SH-SY5Y (cell line): ENCODE measurements around the gene VAPA.

Experiments used
- GATA2 ChIP-seq: IDR thresholded peaks from 2 replicates; pipeline ENCODE4 v1.6.1; 2011; ENCODE audit warnings: mild to moderate bottlenecking, low read depth, low read length
- GATA3 ChIP-seq: IDR thresholded peaks from 2 replicates; pipeline ENCODE4 v1.6.1; 2011; ENCODE audit warnings: low read depth, mild to moderate bottlenecking, low read length, moderate library complexity

Gene VAPA

GRCh38 chr18:9913526-9914333 lies at the start of gene VAPA:
Gene VAPA (plus strand): TSS chr18:9914016. CDS start chr18:9914257, 241 bp downstream.
- TF ChIP-seq GATA2 (no peak), GATA3 (no peak)

DNA sequence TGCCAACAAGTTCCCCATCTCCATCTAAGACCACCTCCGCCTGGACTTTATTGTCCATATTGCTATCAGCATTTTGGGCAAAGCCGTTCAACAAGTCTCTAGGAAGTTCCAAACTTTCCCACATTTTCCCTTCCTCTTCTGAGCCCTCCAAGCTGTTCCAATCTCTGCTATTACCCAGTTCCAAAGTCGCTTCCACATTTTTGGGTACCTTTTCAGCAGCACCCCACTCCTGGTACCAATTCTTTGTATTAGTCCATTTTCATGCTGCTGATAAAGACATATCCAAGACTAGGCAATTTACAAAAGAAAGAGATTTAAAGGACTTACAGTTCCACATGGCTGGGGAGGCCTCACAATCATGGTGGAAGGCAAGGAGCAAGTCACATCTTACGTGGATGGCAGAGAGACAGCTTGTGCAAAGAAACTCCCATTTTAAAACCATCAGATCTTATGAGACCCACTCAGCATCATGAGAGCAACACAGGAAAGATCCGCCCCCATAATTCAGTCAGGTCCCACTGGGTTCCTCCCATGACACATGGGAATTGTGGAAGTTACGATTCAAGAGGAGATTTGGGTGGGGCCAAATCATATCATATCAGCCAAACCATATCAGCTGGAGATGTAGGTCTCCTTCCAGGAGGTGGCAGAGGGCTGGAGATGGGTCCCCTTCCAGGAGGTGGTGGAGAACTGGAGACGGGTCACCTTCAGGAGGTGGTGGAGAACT lies 47.9 kb upstream of the VAPA start:
- TF ChIP-seq GATA2, result no peak

- TF ChIP-seq GATA3 (no peak), GATA2 (no peak)
These were observed 47.2 kb upstream of the VAPA start for GRCh38 chr18:9866627-9867026.

GRCh38 chr18:9867071-9867594 lies 46.7 kb upstream of the VAPA start:
- TF ChIP-seq GATA3, result no peak
- TF ChIP-seq GATA2, result no peak

DNA sequence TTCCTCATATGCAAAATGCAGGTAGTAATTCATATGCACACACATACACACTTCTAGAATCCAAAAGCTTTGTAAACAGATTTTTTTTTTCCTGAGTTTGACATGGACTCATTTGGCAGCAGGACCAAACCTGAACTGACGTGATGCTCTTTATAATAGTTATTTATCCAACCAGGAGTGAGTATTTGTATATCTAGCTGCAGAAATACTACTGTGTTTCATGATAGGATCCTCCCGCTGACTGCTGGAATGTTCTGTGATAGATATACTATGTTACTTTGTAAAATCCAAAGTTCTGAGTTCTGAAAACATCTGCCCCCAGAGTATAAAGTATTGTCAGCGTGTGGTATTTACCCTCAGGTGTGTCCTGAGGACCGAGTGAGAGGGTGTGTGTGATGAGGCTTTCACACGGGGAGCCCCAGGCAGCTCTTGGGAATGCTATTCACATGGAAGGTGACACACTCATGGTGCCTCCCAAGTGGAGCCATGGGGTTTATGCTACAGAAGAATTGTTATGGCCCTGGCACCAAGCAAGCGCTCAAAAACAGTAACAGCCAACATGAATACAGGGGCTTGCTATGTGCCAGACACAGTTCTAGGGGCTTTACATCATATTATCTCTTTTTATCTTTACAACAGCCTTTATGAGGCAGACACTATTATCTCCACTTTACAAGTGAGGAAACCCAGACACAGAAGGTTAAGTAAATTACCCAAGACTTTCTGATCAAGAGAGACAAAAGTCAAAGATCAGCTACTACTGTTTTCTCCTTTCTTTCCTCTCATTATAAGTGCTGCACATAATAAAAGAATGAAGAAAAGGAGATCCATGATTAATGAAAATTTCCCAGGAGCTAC lies 44.7 kb upstream of the VAPA start:
- TF ChIP-seq GATA3, result peak; percentile 51
- peak; percentile 25; the same call in 1 of the 2 replicates for TF ChIP-seq GATA2

- TF ChIP-seq GATA2, result no peak
- TF ChIP-seq GATA3, result no peak
These were observed 43.9 kb upstream of the VAPA start for GRCh38 chr18:9869715-9870430.

DNA sequence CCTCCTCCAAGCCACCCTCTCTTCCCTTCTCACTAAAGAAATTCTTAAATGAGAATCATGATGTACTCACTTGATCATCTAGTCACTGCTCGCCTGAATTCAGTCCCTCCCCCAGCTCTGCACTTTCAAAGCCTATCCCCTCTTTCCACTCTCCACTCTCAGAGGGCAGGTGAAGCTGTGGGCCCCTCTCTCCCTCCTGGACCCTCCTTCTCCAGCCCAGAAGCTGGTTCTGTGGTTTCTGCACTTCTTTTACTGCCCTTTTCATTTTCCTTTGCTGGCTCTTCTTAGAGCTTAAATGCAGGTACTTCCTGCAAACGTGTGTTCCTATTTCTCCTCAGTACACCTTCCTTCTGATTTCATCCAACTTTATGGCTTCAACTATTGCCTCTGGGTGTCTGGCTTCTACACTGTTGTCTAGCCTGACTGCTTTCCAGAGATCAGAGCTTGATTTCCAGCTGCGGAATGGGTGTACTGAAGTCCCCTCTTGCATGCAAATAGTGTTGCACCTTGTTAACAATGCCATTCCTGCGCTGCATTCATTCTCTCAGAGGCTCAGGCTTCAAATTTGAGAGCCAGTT lies 43.3 kb upstream of the VAPA start:
- no peak for TF ChIP-seq GATA2
- TF ChIP-seq GATA3, result no peak

- TF ChIP-seq GATA2 (no peak), GATA3 (no peak)
These were observed 42.5 kb upstream of the VAPA start for GRCh38 chr18:9871244-9871746.

DNA sequence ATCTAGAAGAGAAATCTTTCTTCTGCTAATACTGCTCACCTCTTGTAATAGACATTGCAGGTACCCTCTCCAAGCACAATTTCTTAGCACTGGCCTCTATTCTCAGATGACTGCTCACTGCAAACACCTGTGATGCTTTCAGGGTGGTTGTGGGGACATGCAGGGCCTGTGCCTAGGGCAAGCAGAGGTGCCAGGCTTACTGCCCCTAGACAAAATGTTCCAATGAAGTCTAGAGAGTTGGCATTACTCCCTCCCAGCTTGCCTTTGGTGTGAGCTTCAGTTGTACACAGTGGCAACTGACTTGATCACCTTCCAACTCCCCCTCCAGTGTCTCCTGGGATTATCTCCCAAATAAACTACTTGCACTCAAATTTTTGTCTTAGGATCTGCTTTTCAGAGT lies 41.0 kb upstream of the VAPA start:
- TF ChIP-seq GATA2 (no peak), GATA3 (no peak)

GRCh38 chr18:9874728-9875127 lies 39.1 kb upstream of the VAPA start:
- TF ChIP-seq GATA3, result no peak
- no peak for TF ChIP-seq GATA2

DNA sequence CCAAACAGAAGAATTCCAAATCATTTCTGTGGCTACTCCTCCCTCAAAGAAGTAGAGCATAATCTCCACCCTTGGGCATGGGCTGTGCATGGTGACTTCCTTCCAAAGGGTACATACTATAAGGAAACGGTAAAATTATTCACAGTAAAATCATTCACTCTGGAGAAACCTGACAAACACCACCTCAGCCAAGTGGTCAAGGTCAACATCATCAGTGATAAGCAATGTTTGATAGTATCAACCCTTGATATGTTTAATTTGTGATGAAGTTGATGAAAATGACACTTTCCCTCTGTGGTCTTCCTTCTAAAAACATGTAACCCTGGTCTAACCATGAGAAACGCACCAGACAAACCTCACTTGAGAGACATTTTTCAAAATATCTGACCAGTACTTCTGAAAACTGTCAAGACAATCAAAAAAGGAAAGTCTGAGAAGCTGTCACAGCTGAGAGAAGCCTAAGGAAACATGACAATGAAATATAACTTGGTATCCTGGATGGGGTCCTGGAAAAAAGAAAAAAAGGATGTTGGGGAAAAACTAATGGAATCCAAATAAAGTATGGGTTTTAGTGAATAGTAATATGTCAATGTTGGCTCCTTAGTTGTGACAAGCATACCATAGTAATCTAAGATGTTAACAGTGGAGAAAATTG lies 37.5 kb upstream of the VAPA start:
- TF ChIP-seq GATA3 (no peak), GATA2 (no peak)

DNA sequence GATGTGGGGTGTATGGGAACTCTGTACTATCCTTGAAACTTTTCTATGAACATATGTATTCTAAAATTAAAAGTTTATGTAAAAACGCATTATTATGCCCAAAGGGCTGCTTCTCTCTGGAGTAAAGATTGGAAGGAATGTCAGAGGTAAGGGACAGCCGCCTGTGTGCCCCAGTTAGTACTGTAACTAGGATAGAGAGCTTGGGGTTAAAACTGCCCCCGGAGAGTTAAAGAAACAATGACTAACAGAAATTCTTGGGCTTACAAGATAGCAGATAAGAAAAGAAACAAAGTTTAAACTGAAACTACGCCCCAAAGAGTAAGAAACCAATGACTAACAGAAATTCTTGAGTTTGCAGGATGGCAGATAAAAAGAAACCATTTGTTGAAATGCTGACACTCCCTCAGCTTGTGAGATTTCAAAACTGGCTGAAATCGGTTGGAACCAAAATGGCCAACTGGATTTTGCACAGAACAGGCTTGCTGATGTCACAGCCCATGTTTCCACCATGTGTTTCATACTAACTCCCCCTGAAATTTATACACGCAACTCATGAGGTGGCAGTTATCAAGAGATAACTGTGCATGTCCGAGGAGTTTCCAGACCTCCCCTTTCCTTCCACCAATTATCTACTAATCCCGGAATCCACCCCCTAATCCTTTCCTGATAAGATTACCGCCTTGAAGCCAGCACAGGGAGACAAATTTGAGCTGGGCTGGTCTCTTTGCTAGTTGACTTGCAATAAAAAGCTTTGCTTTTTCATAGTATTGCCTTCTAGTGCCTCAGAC lies 36.8 kb upstream of the VAPA start:
- TF ChIP-seq GATA2 (no peak), GATA3 (no peak)
